ENCODE measurements around the gene KCNG2.

KCNG2 gene

GRCh38 chr18:79932907-79933306 lies 135.2 kb downstream of the KCNG2 start:
- Histone ChIP-seq H3K4me2 (ENCODE audit: low read length) (no peak overlapping the region), H3K9ac (ENCODE audit: low read length) (no peak overlapping the region), H3K4me3 (ENCODE audit: low read length) (no peak overlapping the region), H3K36me3 (replicated peaks; ENCODE audit: low read depth, low read length) (peaks cover 96% of the 10 kb centered on the region), H3K27ac (ENCODE audit: low read length) (no peak overlapping the region), H4K20me1 (ENCODE audit: insufficient read depth, low read length) (peaks cover 36% of the 10 kb centered on the region), H3K4me1 (ENCODE audit: low read length) (no peaks in the 10 kb centered on the region), H2AFZ (ENCODE audit: low read depth, low read length) (no peak overlapping the region), H3K9me3 (ENCODE audit: insufficient read depth, low read length) (peaks cover 43% of the 10 kb centered on the region), H3K27me3 (ENCODE audit: low read depth, low read length) (no peaks in the 10 kb centered on the region), H3K79me2 (ENCODE audit: low read length) (peaks cover 83% of the 10 kb centered on the region)
- TF ChIP-seq CTCF (IDR thresholded peaks at IDR 0.05; ENCODE audit: low read depth, low read length) (no peak), EZH2phosphoT487 (IDR thresholded peaks at IDR 0.05; ENCODE audit: low read depth) (no peak)

GRCh38 chr18:79933765-79934164 lies 136.0 kb downstream of the KCNG2 start:
- Histone ChIP-seq H3K27me3 (ENCODE audit: low read depth, low read length) (no peaks in the 10 kb centered on the region), H2AFZ (ENCODE audit: low read depth, low read length) (no peak overlapping the region), H4K20me1 (ENCODE audit: insufficient read depth, low read length) (peaks cover 33% of the 10 kb centered on the region), H3K9me3 (ENCODE audit: insufficient read depth, low read length) (peaks cover 43% of the 10 kb centered on the region), H3K4me2 (ENCODE audit: low read length) (no peak overlapping the region), H3K4me3 (ENCODE audit: low read length) (no peak overlapping the region), H3K4me1 (ENCODE audit: low read length) (no peaks in the 10 kb centered on the region), H3K27ac (ENCODE audit: low read length) (no peak overlapping the region), H3K36me3 (replicated peaks; ENCODE audit: low read depth, low read length) (peaks cover 92% of the 10 kb centered on the region), H3K9ac (ENCODE audit: low read length) (no peak overlapping the region), H3K79me2 (ENCODE audit: low read length) (peaks cover 83% of the 10 kb centered on the region)
- TF ChIP-seq EZH2phosphoT487 (IDR thresholded peaks at IDR 0.05; ENCODE audit: low read depth) (no peak), CTCF (IDR thresholded peaks at IDR 0.05; ENCODE audit: low read depth, low read length) (no peak)

GRCh38 chr18:79934311-79935097 lies 136.8 kb downstream of the KCNG2 start:
- Histone ChIP-seq H3K4me3 (ENCODE audit: low read length) (no peak overlapping the region), H3K9me3 (ENCODE audit: insufficient read depth, low read length) (peaks cover 38% of the 10 kb centered on the region), H3K36me3 (replicated peaks; ENCODE audit: low read depth, low read length) (peaks cover 88% of the 10 kb centered on the region), H4K20me1 (ENCODE audit: insufficient read depth, low read length) (peaks cover 29% of the 10 kb centered on the region), H3K27me3 (ENCODE audit: low read depth, low read length) (no peaks in the 10 kb centered on the region), H3K79me2 (ENCODE audit: low read length) (peaks cover 81% of the 10 kb centered on the region), H3K4me1 (ENCODE audit: low read length) (no peaks in the 10 kb centered on the region), H3K27ac (ENCODE audit: low read length) (no peak overlapping the region), H3K9ac (ENCODE audit: low read length) (no peak overlapping the region), H3K4me2 (ENCODE audit: low read length) (no peak overlapping the region), H2AFZ (ENCODE audit: low read depth, low read length) (no peak overlapping the region)
- TF ChIP-seq EZH2phosphoT487 (IDR thresholded peaks at IDR 0.05; ENCODE audit: low read depth) (no peak), CTCF (IDR thresholded peaks at IDR 0.05; ENCODE audit: low read depth, low read length) (no peak; the same call in 1 of the 2 replicates)

GRCh38 chr18:79935098-79935480 lies 137.4 kb downstream of the KCNG2 start:
- H3K27me3 ChIP-seq (ENCODE audit: low read depth, low read length): no peaks in the 10 kb centered on the region
- peaks cover 86% of the 10 kb centered on the region for H3K36me3 ChIP-seq (replicated peaks; ENCODE audit: low read depth, low read length)
- peaks cover 81% of the 10 kb centered on the region for H3K79me2 ChIP-seq (ENCODE audit: low read length)
- H3K9me3 ChIP-seq (ENCODE audit: insufficient read depth, low read length): peaks cover 33% of the 10 kb centered on the region
- H2AFZ ChIP-seq (ENCODE audit: low read depth, low read length): no peak overlapping the region
- no peak overlapping the region for H3K4me3 ChIP-seq (ENCODE audit: low read length)
- no peak for TF ChIP-seq CTCF (IDR thresholded peaks at IDR 0.05; ENCODE audit: low read depth, low read length)
- no peak for TF ChIP-seq EZH2phosphoT487 (IDR thresholded peaks at IDR 0.05; ENCODE audit: low read depth)
- no peak overlapping the region for H3K27ac ChIP-seq (ENCODE audit: low read length)
- H3K4me1 ChIP-seq (ENCODE audit: low read length): no peaks in the 10 kb centered on the region
- peaks cover 34% of the 10 kb centered on the region for H4K20me1 ChIP-seq (ENCODE audit: insufficient read depth, low read length)
- H3K4me2 ChIP-seq (ENCODE audit: low read length): no peak overlapping the region
- no peak overlapping the region for H3K9ac ChIP-seq (ENCODE audit: low read length)
